COLO668 (cell line): ENCODE results near the gene KRTAP9-9.
"Not testable (repeated sequence)": the region's sequence is repeated elsewhere in the genome, so short reads cannot be mapped to it uniquely, and the experiment has no call there.

Source experiments
- DNase-seq: peaks from one replicate; lab custom pipeline; 2025; ENCODE audit not compliant: unreplicated experiment; lab: John Stamatoyannopoulos, UW

The KRTAP9-9 gene

GRCh38 chr17:41264599-41264998, 9.4 kb downstream of the KRTAP9-9 start:
- no peak for DNase-seq

GRCh38 chr17:41265078-41265477, 9.9 kb downstream of the KRTAP9-9 start, which contains the start of gene KRTAP9-6:
Gene KRTAP9-6, plus strand, starts transcription at chr17:41265378. Its CDS starts 0 bp downstream, at chr17:41265378.
- no peak for DNase-seq

- no peak for DNase-seq
Measured at GRCh38 chr17:41267711-41268110, 12.5 kb downstream of the KRTAP9-9 start.

- not testable (repeated sequence) for DNase-seq
Measured at GRCh38 chr17:41271323-41271722, 16.1 kb downstream of the KRTAP9-9 start.

GRCh38 chr17:41271858-41272257, 16.7 kb downstream of the KRTAP9-9 start:
- DNase-seq = no peak

- DNase-seq = not testable (repeated sequence)
Measured at GRCh38 chr17:41275648-41276190, 20.5 kb downstream of the KRTAP9-9 start, which contains the start of gene KRTAP9-7. Gene KRTAP9-7, plus strand, starts transcription at chr17:41275698. Its CDS starts 0 bp downstream, at chr17:41275698.

- DNase-seq = no peak
Measured at GRCh38 chr17:41278176-41278955, 23.2 kb downstream of the KRTAP9-9 start.

GRCh38 chr17:41284043-41284442, 28.9 kb downstream of the KRTAP9-9 start:
- no peak for DNase-seq

- no peak for DNase-seq
Measured at GRCh38 chr17:41284546-41284945, 29.4 kb downstream of the KRTAP9-9 start.

- DNase-seq = no peak
Measured at GRCh38 chr17:41287050-41287449, 31.9 kb downstream of the KRTAP9-9 start.

GRCh38 chr17:41294016-41294415, 38.8 kb downstream of the KRTAP9-9 start:
- no peak for DNase-seq

GRCh38 chr17:41296846-41297245, 41.7 kb downstream of the KRTAP9-9 start:
- no peak for DNase-seq

GRCh38 chr17:41298458-41299135, 43.4 kb downstream of the KRTAP9-9 start:
- no peak for DNase-seq

GRCh38 chr17:41301204-41301790, 46.1 kb downstream of the KRTAP9-9 start:
- DNase-seq = no peak

- no peak for DNase-seq
Measured at GRCh38 chr17:41301916-41302901, 47.0 kb downstream of the KRTAP9-9 start, which contains the start of gene KRTAP29-1. Gene KRTAP29-1, minus strand, starts transcription at chr17:41302851. Its CDS starts 0 bp downstream, at chr17:41302851.

- no peak for DNase-seq
Measured at GRCh38 chr17:41302981-41303380, 47.8 kb downstream of the KRTAP9-9 start.

GRCh38 chr17:41304091-41304490, 48.9 kb downstream of the KRTAP9-9 start:
- DNase-seq = no peak
